HG03520 (cell line): ENCODE data around the gene GRK1.

ENCODE experiments used
- ATAC-seq: cut with Tn5 transposase; IDR thresholded peaks from one replicate; pipeline ENCODE4 v1.9.1; 2021; ENCODE audit warnings: mild to moderate bottlenecking, moderate library complexity; ENCODE audit not compliant: unreplicated experiment

Gene GRK1

DNA sequence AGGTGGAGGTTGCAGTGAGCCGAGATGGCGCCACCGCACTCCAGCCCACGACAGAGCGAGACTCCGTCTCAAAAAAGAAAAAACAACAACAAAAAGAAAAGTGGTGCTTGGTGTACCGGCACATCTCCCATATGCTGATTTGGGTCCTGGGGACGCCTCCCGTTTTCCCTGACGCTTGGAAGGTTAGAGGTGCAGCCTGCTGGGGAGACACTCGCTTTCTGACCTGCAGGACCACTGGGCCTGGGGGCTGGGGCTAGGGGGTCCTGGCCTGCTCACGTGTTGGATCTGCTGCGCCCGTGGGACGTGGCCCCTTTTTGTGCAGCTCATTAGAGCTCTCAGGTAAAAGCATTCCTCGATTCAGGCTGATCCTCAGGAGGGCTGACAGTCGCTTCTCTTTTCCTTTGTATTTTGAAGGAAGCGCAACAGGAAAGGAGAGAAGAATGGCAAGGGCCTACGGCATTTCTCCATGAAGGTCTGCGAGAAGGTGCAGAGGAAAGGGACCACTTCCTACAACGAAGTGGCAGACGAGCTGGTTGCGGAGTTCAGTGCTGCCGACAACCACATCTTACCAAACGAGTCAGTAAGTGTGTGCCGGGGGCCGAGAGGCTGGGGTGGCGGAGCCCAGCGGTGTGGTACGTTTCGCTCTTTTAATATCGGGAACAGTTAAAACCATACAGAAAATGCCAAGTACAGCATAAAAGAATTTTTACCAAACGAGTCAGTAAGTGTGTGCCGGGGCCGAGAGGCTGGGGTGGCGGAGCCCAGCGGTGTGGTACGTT lies 34.1 kb upstream of the GRK1 start:
- ATAC-seq = no peak

GRCh38 chr13:113633485-113633873 lies 33.5 kb upstream of the GRK1 start:
- no peak for ATAC-seq

DNA sequence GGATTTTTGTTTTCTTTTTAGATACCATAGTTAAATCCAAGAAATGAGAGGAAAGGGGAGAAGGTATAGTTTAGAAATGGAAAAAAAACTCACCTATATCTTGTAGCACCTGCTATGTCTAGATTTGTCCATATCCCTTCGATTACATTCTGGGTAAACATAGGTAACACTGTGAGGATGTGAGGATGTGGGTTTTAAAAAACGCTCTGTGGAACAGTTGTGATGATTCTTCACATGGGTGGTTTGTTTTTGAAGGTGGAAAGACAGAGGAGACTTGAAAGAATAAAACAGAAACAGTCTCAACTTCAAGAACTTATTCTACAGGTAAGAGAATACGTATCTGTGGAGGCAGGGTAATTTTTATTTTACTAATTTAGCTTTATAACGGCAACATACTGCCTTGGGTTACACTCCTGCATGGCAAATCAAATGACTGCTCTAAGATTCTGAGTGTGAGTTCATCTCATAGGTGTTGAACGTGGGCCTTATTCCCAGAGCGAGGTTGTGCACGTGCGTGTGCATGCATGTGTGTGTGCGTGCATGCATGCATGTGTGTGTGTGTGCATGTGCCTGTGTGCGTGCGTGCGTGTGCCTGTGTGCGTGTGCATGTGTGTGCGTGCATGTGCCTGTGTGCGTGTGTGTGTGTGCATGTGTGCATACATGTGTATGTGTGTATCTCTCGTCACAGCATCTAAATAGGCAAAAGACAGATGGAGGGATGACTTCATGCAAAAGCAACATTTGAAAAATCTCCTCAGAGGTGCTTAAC lies 32.6 kb upstream of the GRK1 start:
- no peak for ATAC-seq

- ATAC-seq = no peak
Measured at GRCh38 chr13:113635048-113635420, 32.0 kb upstream of the GRK1 start.

DNA sequence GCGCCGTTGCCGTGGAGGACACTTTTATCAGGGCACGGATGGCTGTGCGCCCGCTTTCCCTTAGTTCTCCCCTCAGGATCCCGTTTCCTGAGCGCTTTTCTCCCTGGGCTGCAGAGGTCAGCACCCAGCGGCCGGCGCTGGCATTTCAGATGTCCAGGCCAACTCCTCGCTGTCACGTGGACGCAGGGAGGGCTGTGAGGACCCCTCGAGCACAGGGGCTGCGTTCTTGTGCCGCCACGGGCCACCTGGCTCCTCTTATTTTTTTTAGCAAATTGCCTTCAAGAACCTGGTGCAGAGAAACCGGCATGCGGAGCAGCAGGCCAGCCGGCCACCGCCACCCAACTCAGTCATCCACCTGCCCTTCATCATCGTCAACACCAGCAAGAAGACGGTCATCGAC lies 31.3 kb upstream of the GRK1 start:
- ATAC-seq = no peak

- no peak for ATAC-seq
Measured at GRCh38 chr13:113636266-113636963, 30.6 kb upstream of the GRK1 start.

GRCh38 chr13:113637262-113638160 lies 29.5 kb upstream of the GRK1 start:
- ATAC-seq = no peak

- no peak for ATAC-seq
Measured at GRCh38 chr13:113638173-113638746, 28.8 kb upstream of the GRK1 start.

- no peak for ATAC-seq
Measured at GRCh38 chr13:113638806-113639205, 28.2 kb upstream of the GRK1 start.

- ATAC-seq = no peak
Measured at GRCh38 chr13:113639616-113640262, 27.3 kb upstream of the GRK1 start.

GRCh38 chr13:113641426-113641825 lies 25.6 kb upstream of the GRK1 start:
- no peak for ATAC-seq

GRCh38 chr13:113642563-113642962 lies 24.5 kb upstream of the GRK1 start:
- no peak for ATAC-seq

- ATAC-seq = no peak
Measured at GRCh38 chr13:113643593-113643992, 23.4 kb upstream of the GRK1 start.

DNA sequence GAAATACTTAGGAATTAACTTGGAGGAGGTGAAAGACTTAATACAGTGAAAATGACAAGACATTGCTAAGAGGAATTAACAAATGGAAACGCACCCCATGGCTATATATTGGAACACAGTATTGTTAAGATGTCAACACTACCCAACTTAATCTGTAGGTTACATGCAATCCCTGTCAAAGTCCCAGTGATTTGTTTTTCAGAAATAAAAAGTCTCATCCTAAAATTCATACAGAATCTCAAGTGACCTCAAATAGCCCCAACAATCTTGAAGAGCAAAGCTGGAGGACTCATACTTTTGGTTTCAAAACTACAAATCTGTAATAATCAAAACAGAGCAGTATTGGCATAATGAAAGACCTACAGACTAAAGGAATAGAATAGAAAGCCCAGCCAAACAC lies 22.2 kb upstream of the GRK1 start:
- no peak for ATAC-seq

DNA sequence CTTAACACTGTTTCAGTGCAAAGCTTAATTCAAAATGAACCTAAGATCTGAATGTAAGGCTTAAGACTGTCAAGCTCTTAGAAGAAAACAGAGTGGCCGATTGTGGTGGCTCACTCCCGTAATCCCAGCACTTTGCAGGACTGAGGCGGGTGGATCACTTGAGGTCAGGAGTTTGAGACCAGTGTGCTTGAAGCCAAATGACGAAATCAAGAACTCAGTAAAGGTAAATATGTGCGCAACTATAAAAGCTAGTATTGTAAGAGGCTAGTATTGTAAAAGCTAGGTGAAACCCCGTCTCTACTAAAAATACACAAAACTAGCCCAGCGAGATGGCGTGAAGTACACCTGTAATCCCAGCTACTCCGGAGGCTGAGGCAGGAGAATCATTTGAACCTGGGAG lies 21.7 kb upstream of the GRK1 start:
- ATAC-seq = no peak

DNA sequence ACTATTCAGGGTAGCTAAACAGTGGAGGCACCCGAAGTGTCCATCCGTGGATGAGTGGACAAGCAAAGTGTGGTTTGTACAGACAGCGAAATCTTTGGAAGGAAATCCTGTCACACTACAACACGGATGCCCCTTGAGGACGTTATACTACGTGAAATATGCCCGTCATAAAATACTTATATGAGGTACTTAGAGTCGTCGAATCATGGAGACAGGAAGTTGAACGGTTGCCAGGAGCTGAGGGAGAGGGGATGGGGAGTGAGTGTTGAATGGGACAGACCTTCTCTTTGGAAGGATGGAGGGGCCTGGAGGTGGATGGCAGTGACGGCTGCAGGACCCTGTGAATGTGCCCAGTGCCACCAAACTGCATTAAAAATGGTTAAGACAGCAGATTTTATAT lies 20.6 kb upstream of the GRK1 start:
- no peak for ATAC-seq

- ATAC-seq = no peak
Measured at GRCh38 chr13:113646921-113647340, 20.1 kb upstream of the GRK1 start.

DNA sequence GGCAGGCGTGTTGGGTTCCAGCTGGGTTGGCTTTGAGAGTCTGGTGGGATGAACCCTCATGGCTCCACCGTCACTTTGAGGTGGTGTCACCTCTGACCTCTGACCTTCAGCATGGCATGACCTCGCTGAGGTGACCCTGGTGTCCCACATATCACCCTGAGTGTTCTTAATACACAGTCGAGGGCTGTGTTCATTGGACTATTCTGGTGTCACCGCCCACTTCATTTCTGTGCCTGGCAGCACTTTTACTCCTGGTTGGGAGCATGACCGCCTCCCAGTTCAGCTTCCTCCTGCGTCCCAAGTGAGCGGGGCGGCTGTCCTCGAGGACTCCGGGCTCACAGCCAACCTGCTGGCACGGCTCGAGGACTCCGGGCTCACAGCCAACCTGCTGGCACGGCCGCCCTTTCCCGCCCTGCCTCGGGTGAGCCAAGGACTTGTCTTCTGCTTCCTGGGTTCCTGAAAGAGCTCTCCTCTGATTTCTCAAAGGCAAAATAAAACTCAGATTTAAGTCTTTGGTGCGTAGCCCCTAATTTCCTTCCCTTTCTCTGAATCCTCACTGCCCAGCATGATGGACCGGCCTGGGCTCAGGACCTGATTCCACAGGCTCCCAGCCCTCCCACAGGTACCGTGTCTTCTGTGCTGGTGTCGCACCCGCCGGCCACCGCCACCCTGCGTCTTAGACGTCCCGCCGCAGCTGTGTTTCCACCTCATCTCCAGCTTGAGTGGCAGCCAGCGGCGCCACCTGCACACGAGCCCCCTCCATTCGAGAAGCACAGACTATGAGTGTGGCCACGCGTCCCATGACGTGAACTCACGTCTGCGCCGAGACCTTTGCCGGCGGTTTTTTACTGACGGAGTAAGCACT lies 19.4 kb upstream of the GRK1 start:
- ATAC-seq = no peak

GRCh38 chr13:113648216-113648610 lies 18.8 kb upstream of the GRK1 start:
- no peak for ATAC-seq
